Measurements from ENCODE around the gene PTPRK. TPM values are rescaled to one million over a fixed set of nuclear protein-coding genes. Genes with fewer than 3 reads are reported as not detected.

Gene PTPRK
- total and polyA plus RNA-seq, 4 donors: 12.1 to 61.2 (median 29.1) TPM

GRCh38 chr6:127952176-127952575, 568.2 kb downstream of the PTPRK start:
- H3K4me3 ChIP-seq (ENCODE audit: low read depth in 1 of 3, low read length in 3 of 3): no peak overlapping the region
- 93% methylated on average over 5 of the region's 5 CpGs for WGBS
- no peak overlapping the region for H3K9ac ChIP-seq (ENCODE audit: low read depth in 1 of 2, low read length in 2 of 2)
- TF ChIP-seq RAD21 (IDR thresholded peaks at IDR 0.05): no peak
- TF ChIP-seq, protein P1, sequence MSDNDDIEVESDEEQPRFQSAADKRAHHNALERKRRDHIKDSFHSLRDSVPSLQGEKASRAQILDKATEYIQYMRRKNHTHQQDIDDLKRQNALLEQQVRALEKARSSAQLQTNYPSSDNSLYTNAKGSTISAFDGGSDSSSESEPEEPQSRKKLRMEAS (IDR thresholded peaks at IDR 0.05): no peak
- TF ChIP-seq TAF1 (conservative IDR thresholded peaks at IDR 0.05): no peak
- no peak for TF ChIP-seq EGR1 (IDR thresholded peaks at IDR 0.05; ENCODE audit: low read depth in 2 of 2)
- TF ChIP-seq, protein P2, sequence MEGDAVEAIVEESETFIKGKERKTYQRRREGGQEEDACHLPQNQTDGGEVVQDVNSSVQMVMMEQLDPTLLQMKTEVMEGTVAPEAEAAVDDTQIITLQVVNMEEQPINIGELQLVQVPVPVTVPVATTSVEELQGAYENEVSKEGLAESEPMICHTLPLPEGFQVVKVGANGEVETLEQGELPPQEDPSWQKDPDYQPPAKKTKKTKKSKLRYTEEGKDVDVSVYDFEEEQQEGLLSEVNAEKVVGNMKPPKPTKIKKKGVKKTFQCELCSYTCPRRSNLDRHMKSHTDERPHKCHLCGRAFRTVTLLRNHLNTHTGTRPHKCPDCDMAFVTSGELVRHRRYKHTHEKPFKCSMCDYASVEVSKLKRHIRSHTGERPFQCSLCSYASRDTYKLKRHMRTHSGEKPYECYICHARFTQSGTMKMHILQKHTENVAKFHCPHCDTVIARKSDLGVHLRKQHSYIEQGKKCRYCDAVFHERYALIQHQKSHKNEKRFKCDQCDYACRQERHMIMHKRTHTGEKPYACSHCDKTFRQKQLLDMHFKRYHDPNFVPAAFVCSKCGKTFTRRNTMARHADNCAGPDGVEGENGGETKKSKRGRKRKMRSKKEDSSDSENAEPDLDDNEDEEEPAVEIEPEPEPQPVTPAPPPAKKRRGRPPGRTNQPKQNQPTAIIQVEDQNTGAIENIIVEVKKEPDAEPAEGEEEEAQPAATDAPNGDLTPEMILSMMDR (IDR thresholded peaks at IDR 0.05; ENCODE audit: low read depth, low read length, missing input control): no peak
- H3K9me3 ChIP-seq (ENCODE audit: control insufficient read depth in 4 of 4, low read length in 3 of 4): no peaks in the 10 kb centered on the region
- no peaks in the 10 kb centered on the region for H3K4me1 ChIP-seq (ENCODE audit: control insufficient read depth in 4 of 4, insufficient read depth in 4 of 4, low read length in 3 of 4)
- H3K27me3 ChIP-seq (ENCODE audit: control insufficient read depth in 4 of 4, insufficient read depth in 4 of 4, low read length in 3 of 4): no peaks in the 10 kb centered on the region
- H3K36me3 ChIP-seq (ENCODE audit: control insufficient read depth in 4 of 4, insufficient read depth in 3 of 4, low read depth in 1 of 4, low read length in 3 of 4): no peaks in the 10 kb centered on the region
- no peak for DNase-seq (ENCODE audit: low spot score)
- H3K27ac ChIP-seq (ENCODE audit: low read depth in 1 of 2, low read length in 2 of 2): no peak overlapping the region

DNA sequence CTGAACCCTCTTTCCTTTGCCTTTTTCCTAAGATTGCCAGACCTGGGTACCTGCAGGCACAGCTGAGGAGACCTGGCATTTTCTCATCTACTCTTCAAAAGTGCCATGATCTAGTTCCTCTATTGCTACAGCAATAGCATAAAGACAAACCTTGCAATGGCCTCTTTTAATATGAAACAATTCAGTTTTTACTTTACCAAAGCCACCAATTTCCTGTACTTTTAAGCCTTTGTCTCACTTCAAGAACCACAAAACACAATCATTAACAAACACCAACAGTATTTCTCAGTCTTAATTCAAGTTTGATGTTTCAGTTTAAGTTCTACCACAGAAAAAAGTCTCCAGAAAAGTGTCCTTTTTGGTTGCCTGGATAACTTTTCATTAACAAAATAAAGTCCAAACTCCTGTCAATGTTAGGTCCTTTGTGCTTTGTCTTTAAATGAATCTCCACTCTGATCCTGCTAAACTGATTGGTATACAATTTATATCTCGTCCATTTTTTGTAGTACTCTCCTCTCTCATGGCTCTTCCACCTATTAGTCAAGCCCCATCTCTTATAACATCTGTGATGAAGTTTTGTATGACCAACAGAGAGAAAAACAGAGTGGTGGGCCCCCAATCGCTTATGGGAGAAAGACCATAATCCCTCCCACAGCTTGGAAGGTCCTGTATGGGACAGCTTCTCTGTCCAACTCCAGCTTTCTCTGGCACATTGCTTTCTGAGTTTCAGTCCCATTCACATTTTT, 569.1 kb downstream of the PTPRK start:
- no peak for DNase-seq (ENCODE audit: low spot score)
- H3K4me3 ChIP-seq (ENCODE audit: low read depth in 1 of 3, low read length in 3 of 3): no peak overlapping the region
- 85% methylated on average over 2 of the region's 2 CpGs for WGBS
- H3K9me3 ChIP-seq (ENCODE audit: control insufficient read depth in 4 of 4, low read length in 3 of 4): no peaks in the 10 kb centered on the region
- no peaks in the 10 kb centered on the region for H3K27me3 ChIP-seq (ENCODE audit: control insufficient read depth in 4 of 4, insufficient read depth in 4 of 4, low read length in 3 of 4)
- no peaks in the 10 kb centered on the region for H3K36me3 ChIP-seq (ENCODE audit: control insufficient read depth in 4 of 4, insufficient read depth in 3 of 4, low read depth in 1 of 4, low read length in 3 of 4)
- no peaks in the 10 kb centered on the region for H3K4me1 ChIP-seq (ENCODE audit: control insufficient read depth in 4 of 4, insufficient read depth in 4 of 4, low read length in 3 of 4)
- H3K27ac ChIP-seq (ENCODE audit: low read depth in 1 of 2, low read length in 2 of 2): no peak overlapping the region
- no peak overlapping the region for H3K9ac ChIP-seq (ENCODE audit: low read depth in 1 of 2, low read length in 2 of 2)
- TF ChIP-seq RXRA (IDR thresholded peaks at IDR 0.05) (no peak), SP1 (IDR thresholded peaks at IDR 0.05) (no peak), TAF1 (conservative IDR thresholded peaks at IDR 0.05) (no peak), ATF3 (IDR thresholded peaks at IDR 0.05) (no peak), EGR1 (IDR thresholded peaks at IDR 0.05; ENCODE audit: low read depth in 2 of 2) (no peak), FOXA2 (IDR thresholded peaks at IDR 0.05) (no peak)
- TF ChIP-seq, protein P3, sequence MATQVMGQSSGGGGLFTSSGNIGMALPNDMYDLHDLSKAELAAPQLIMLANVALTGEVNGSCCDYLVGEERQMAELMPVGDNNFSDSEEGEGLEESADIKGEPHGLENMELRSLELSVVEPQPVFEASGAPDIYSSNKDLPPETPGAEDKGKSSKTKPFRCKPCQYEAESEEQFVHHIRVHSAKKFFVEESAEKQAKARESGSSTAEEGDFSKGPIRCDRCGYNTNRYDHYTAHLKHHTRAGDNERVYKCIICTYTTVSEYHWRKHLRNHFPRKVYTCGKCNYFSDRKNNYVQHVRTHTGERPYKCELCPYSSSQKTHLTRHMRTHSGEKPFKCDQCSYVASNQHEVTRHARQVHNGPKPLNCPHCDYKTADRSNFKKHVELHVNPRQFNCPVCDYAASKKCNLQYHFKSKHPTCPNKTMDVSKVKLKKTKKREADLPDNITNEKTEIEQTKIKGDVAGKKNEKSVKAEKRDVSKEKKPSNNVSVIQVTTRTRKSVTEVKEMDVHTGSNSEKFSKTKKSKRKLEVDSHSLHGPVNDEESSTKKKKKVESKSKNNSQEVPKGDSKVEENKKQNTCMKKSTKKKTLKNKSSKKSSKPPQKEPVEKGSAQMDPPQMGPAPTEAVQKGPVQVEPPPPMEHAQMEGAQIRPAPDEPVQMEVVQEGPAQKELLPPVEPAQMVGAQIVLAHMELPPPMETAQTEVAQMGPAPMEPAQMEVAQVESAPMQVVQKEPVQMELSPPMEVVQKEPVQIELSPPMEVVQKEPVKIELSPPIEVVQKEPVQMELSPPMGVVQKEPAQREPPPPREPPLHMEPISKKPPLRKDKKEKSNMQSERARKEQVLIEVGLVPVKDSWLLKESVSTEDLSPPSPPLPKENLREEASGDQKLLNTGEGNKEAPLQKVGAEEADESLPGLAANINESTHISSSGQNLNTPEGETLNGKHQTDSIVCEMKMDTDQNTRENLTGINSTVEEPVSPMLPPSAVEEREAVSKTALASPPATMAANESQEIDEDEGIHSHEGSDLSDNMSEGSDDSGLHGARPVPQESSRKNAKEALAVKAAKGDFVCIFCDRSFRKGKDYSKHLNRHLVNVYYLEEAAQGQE (IDR thresholded peaks at IDR 0.05): no peak
- TF ChIP-seq, protein P1 (IDR thresholded peaks at IDR 0.05): no peak

Data from liver (tissue), 9 donors.